SK-N-SH (cell line): ENCODE results near the gene LRRC51. TPM values are rescaled to one million over a fixed set of nuclear protein-coding genes. Genes with fewer than 3 reads are reported as not detected.

Source experiments
- CTCF ChIA-PET: fragments of 300-600, 350-600 bp; formaldehyde crosslinking; extraction: SDS; loops from one replicate; lab custom pipeline; 2021; lab: Yijun Ruan, JAX
- POLR2A ChIA-PET: fragments of 350-600 bp; sonication (Branson Sonifier 250); formaldehyde crosslinking; extraction: SDS; loops from one replicate; lab custom pipeline; 2020; ENCODE audit warnings: antibody characterized with exemption, inconsistent platforms; lab: Yijun Ruan, JAX
- DNase-seq: peaks from one replicate; pipeline ENCODE4 v3.0.0; 2012
- H2AFZ ChIP-seq: fragments of 200-600 bp; sonication (generic); 2 replicates; pipeline ENCODE4 v1.8.1; 2016; ENCODE audit warnings: antibody characterized with exemption, mild to moderate bottlenecking, low read depth
- H3F3A ChIP-seq: fragments of 200-600 bp; sonication (generic); replicated peaks from 2 replicates; pipeline ENCODE3; 2016; ENCODE audit warnings: antibody characterized with exemption, mild to moderate bottlenecking; ENCODE audit not compliant: insufficient read depth
- H3K27ac ChIP-seq, 2 experiments: fragments of 200-500 bp in 1 of 2; fragments of 200-600 bp in 1 of 2; sonication (Bioruptor generic) in 1 of 2; sonication (generic), shearing (Covaris generic) in 1 of 2; 2 replicates each; pipeline versions ENCODE4 v1.5.1 to v1.6.1; 2014 to 2016; ENCODE audit warnings: low read depth in 2 of 2, inconsistent platforms in 1 of 2, low read length in 1 of 2, mild to moderate bottlenecking in 1 of 2, mixed read lengths in 1 of 2
- H3K27me3 ChIP-seq: fragments of 200-600 bp; sonication (generic), shearing (Covaris generic); 2 replicates; pipeline ENCODE4 v1.6.1; 2016; ENCODE audit warnings: mixed run types; ENCODE audit not compliant: insufficient read depth
- H3K36me3 ChIP-seq, 2 experiments: fragments of 200-500 bp in 1 of 2; fragments of 200-600 bp in 1 of 2; sonication (Bioruptor generic) in 1 of 2; sonication (generic) in 1 of 2; replicated peaks in 1 of 2; 2 replicates each; pipeline versions ENCODE3 to v1.5.1; 2014 to 2016; ENCODE audit warnings: low read length in 1 of 2, mild to moderate bottlenecking in 1 of 2; ENCODE audit not compliant: insufficient read depth in 2 of 2, control insufficient read depth in 1 of 2
- H3K4me1 ChIP-seq, 2 experiments: fragments of 200-500 bp in 1 of 2; fragments of 200-600 bp in 1 of 2; sonication (Bioruptor generic) in 1 of 2; sonication (generic), shearing (Covaris generic) in 1 of 2; 2 replicates each; pipeline versions ENCODE4 v1.5.1 to v1.6.1; 2014 to 2016; ENCODE audit warnings: low read depth in 1 of 2, low read length in 1 of 2, mixed run types in 1 of 2; ENCODE audit not compliant: insufficient read depth in 2 of 2, control insufficient read depth in 1 of 2
- H3K4me2 ChIP-seq: fragments of 200-600 bp; sonication (generic), shearing (Covaris generic); 2 replicates; pipeline ENCODE4 v1.6.1; 2017; ENCODE audit warnings: mixed run types
- H3K4me3 ChIP-seq, 2 experiments: fragments of 200-500 bp in 1 of 2; fragments of 200-600 bp in 1 of 2; sonication (Bioruptor generic) in 1 of 2; sonication (generic), shearing (Covaris generic) in 1 of 2; 2 replicates each; pipeline versions ENCODE4 v1.5.1 to v1.8.1; 2014 to 2016; ENCODE audit warnings: low read depth in 2 of 2, inconsistent platforms in 1 of 2, low read length in 1 of 2, mild to moderate bottlenecking in 1 of 2, mixed read lengths in 1 of 2, moderate library complexity in 1 of 2
- H3K79me2 ChIP-seq: fragments of 200-600 bp; sonication (generic); 2 replicates; pipeline ENCODE4 v1.8.1; 2017; ENCODE audit warnings: mild to moderate bottlenecking; ENCODE audit not compliant: insufficient read depth
- H3K9ac ChIP-seq: fragments of 200-600 bp; sonication (generic); 2 replicates; pipeline ENCODE4 v1.6.1; 2017; ENCODE audit warnings: mixed run types
- H3K9me2 ChIP-seq: fragments of 200-600 bp; sonication (generic); 2 replicates; pipeline ENCODE4 v1.6.1; 2017; ENCODE audit warnings: mixed run types
- H3K9me3 ChIP-seq: fragments of 200-600 bp; sonication (generic); 2 replicates; pipeline ENCODE4 v1.6.1; 2017; ENCODE audit warnings: mixed run types, mild to moderate bottlenecking, moderate library complexity
- H4K20me1 ChIP-seq: fragments of 200-600 bp; sonication (generic); 2 replicates; pipeline ENCODE4 v1.6.1; 2017; ENCODE audit warnings: mild to moderate bottlenecking, mixed run types; ENCODE audit not compliant: insufficient read depth
- CHD2 ChIP-seq: fragments of 150-350 bp; IDR thresholded peaks from 2 replicates; pipeline ENCODE4 v1.6.1; 2018; ENCODE audit warnings: low read length; ENCODE audit not compliant: partially characterized antibody
- CTCF ChIP-seq: fragments of 200-600 bp; sonication (generic); IDR thresholded peaks from 2 replicates; pipeline ENCODE4 v1.6.1; 2017; ENCODE audit warnings: antibody characterized with exemption, mild to moderate bottlenecking, moderate library complexity
- ELF1 ChIP-seq: IDR thresholded peaks from 2 replicates; pipeline ENCODE4 v1.4.0; 2012
- EZH2phosphoT487 ChIP-seq: fragments of 200-600 bp; sonication (generic); IDR thresholded peaks from 2 replicates; pipeline ENCODE4 v1.6.1; 2017; ENCODE audit warnings: low read depth, mixed run types, mild to moderate bottlenecking, antibody characterized with exemption, moderate library complexity, borderline replicate concordance
- FOXJ3 ChIP-seq: sonication (generic); formaldehyde crosslinking; IDR thresholded peaks from 2 replicates; pipeline ENCODE4 v1.5.1; 2020; ENCODE audit warnings: mild to moderate bottlenecking, missing genetic modification reagents
- FOXM1 ChIP-seq: IDR thresholded peaks from 2 replicates; pipeline ENCODE4 v1.4.0; 2012; ENCODE audit warnings: low read depth, mild to moderate bottlenecking
- IRF3 ChIP-seq: fragments of 150-350 bp; IDR thresholded peaks from 2 replicates; pipeline ENCODE4 v1.6.1; 2016; ENCODE audit warnings: mild to moderate bottlenecking, low read depth, low read length
- MEF2A ChIP-seq: IDR thresholded peaks from 2 replicates; pipeline ENCODE4 v1.4.0; 2012; ENCODE audit warnings: low read depth, borderline replicate concordance
- RCOR1 ChIP-seq: fragments of 150-350 bp; IDR thresholded peaks from 2 replicates; pipeline ENCODE4 v1.6.1; 2017; ENCODE audit warnings: antibody characterized with exemption, low read length
- TEAD4 ChIP-seq: IDR thresholded peaks from 2 replicates; pipeline ENCODE4 v1.4.0; 2012; ENCODE audit warnings: mild to moderate bottlenecking, borderline replicate concordance; ENCODE audit not compliant: insufficient read depth
- USF2 ChIP-seq: fragments of 150-350 bp; IDR thresholded peaks from 2 replicates; pipeline ENCODE4 v1.6.1; 2017; ENCODE audit warnings: antibody characterized with exemption, low read length, low read depth, borderline replicate concordance
- YY1 ChIP-seq: IDR thresholded peaks from 2 replicates; pipeline ENCODE4 v1.4.0; 2012; ENCODE audit warnings: low read depth, mild to moderate bottlenecking
- WGBS: methylation state at CpG from one replicate; pipeline ENCODE4 v1.1.6; 2017; ENCODE audit warnings: low lambda C conversion rate; 5-methylcytosine and 5-hydroxymethylcytosine counted together
- polyA plus RNA-seq, 3 experiments: library from polyadenylated mRNA; depleted of rRNA; stranded (reverse); fragments of >200 nt; gene quantifications; 2 replicates each; pipeline ENCODE4 v1.2.3, GENCODE V29; 2012

Gene LRRC51
- polyA plus RNA-seq, 1 of the 3 experiments (the other 2 are of a cell fraction), result 7.3 TPM

DNA sequence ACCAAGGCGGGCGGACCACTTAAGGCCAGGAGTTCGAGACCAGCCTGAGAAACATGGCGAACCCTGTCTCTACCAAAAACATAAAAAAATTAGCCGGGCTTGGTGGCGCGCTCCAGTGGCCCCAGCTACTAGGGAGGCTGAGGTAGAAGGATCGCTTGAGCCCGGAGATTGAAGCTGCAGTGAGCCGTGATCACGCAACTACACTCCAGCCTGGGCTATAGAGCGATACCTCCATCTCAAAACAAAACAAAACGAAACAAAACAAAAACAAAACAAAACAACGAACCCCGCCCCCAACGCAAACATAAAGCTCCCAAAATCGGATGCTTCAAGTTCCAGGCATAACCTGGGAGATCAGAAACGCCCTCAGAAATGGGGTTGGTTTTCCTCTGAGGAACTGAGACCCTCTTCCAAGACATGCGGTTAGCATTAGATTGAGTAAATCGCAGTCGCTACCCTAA lies 564 bp downstream of the LRRC51 start:
- CTCF ChIA-PET, result interaction anchor here (0.8 to 7.8 kb wide), 6 partner anchors 10 to 350 kb away, joined by 3 to 99 read pairs (median 5); no protein-coding TSS in a partner anchor
- 66% methylated on average over 21 of the region's 21 CpGs for WGBS

More for the DNA sequence above, 564 bp downstream of the LRRC51 start:
- Histone ChIP-seq H2AFZ (peak overlapping the region; percentile 88; the same call in 1 of the 2 replicates), H3K27me3 (no peaks in the 10 kb centered on the region), H3K4me2 (peak overlapping the region; percentile 78), H3K9me2 (no peaks in the 10 kb centered on the region), H3F3A (no peaks in the 10 kb centered on the region), H3K9me3 (no peaks in the 10 kb centered on the region), H3K4me1 (peaks cover 8 to 23% of the 10 kb centered on the region in 2 experiments; a peak in 3 of 4 replicates), H3K27ac (peak overlapping the region; percentile 88), H3K4me3 (peak overlapping the region; percentile 61 to 78), H3K36me3 (peaks cover 0 to 6% of the 10 kb centered on the region in 2 experiments), H3K9ac (peak overlapping the region; percentile 74), H4K20me1 (no peaks in the 10 kb centered on the region), H3K79me2 (peaks cover 40% of the 10 kb centered on the region)
- POLR2A ChIA-PET, result interaction anchor here (0.6 to 1.6 kb wide), 3 partner anchors 10 to 53 kb away, joined by 3 to 6 read pairs (median 3); no protein-coding TSS in a partner anchor
- no peak for DNase-seq
- no peak for TF ChIP-seq FOXM1
- TF ChIP-seq MEF2A, result no peak
- no peak for TF ChIP-seq EZH2phosphoT487
- TF ChIP-seq YY1, result no peak
- no peak for TF ChIP-seq CTCF
- no peak for TF ChIP-seq RCOR1
- no peak for TF ChIP-seq USF2
- TF ChIP-seq TEAD4, result no peak
- no peak for TF ChIP-seq FOXJ3 (CRISPR knock-in tag)
- TF ChIP-seq IRF3, result no peak
- TF ChIP-seq CHD2, result no peak
- TF ChIP-seq ELF1, result no peak
